ENCODE results near the gene PRKX. TPM values are rescaled to one million over a fixed set of nuclear protein-coding genes. Genes with fewer than 3 reads are reported as not detected.

The PRKX gene
- total and polyA plus RNA-seq, 9 donors = 3.3 to 23.1 (median 8.3) TPM

DNA sequence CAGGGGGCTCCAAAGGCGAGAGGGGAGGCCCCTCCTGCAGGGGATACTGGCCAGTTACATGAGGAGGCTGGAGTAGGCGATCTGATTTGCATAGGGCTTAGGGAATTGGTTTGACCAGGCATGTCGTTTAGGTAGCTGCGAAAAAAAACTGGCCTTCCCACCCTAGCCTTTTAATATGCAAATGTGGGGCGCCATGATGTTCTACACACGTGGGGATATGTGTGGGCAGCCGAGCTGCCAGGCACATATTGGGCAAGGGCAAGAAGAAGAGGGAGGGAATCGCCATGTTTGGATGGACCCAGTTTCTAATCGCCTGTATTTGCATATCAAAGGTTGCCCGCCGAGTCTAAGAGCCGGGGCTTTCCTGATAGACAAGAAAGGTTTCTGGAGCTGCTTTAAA, 121.3 kb downstream of the PRKX start:
- intact Hi-C loops (cut with DNase I) = no loop called here
- TF ChIP-seq POLR2A (IDR thresholded peaks at IDR 0.05) = no peak
- no peaks in the 10 kb centered on the region for H3K36me3 ChIP-seq
- no peak overlapping the region for H3K27ac ChIP-seq
- H3K4me1 ChIP-seq (ENCODE audit: insufficient read depth) = no peaks in the 10 kb centered on the region
- H3K4me3 ChIP-seq = no peak overlapping the region
- no peaks in the 10 kb centered on the region for H3K27me3 ChIP-seq
- no peak for DNase-seq
- H3K9me3 ChIP-seq = no peaks in the 10 kb centered on the region
- WGBS, 3 donors = 27 to 30% (median 29%) methylated on average over 12 of the region's 12 CpGs

DNA sequence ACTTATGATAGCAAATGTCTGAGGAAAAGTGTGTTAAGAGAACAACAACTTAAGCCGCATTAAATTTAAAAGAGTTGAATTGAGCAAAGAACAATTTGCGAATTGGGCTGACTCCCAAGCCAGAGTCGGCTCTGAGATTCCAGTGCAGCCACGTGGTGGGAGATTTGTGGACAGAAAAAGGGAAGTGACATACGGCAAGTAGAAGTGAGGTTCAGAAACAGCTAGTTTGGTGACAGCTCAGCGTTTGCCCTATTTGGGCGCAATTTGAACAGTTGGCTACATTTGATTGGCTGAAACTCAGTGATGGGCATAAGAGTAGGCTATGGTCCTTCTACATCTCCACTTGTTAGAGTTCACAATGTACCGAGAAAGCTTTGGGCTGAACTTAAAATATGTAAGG, 124.0 kb downstream of the PRKX start:
- no peaks in the 10 kb centered on the region for H3K36me3 ChIP-seq
- H3K4me3 ChIP-seq = no peak overlapping the region
- H3K4me1 ChIP-seq (ENCODE audit: insufficient read depth) = no peaks in the 10 kb centered on the region
- no peaks in the 10 kb centered on the region for H3K9me3 ChIP-seq
- no peak for TF ChIP-seq POLR2A (IDR thresholded peaks at IDR 0.05)
- TF ChIP-seq CTCF (IDR thresholded peaks at IDR 0.05) = no peak
- TF ChIP-seq EP300 (IDR thresholded peaks at IDR 0.05) = no peak
- H3K27ac ChIP-seq = no peak overlapping the region
- no peaks in the 10 kb centered on the region for H3K27me3 ChIP-seq
- intact Hi-C loops (cut with DNase I) = no loop called here
- DNase-seq = no peak
- 79 to 80% (median 80%) methylated on average over 8 of the region's 8 CpGs for WGBS, 3 donors

- Histone ChIP-seq H3K4me1 (ENCODE audit: insufficient read depth) (no peaks in the 10 kb centered on the region), H3K9me3 (no peaks in the 10 kb centered on the region), H3K4me3 (no peak overlapping the region), H3K36me3 (no peaks in the 10 kb centered on the region), H3K27me3 (no peaks in the 10 kb centered on the region), H3K27ac (no peak overlapping the region)
- TF ChIP-seq EP300 (IDR thresholded peaks at IDR 0.05) (no peak), CTCF (IDR thresholded peaks at IDR 0.05) (no peak), POLR2A (IDR thresholded peaks at IDR 0.05) (no peak)
- DNase-seq = no peak
- intact Hi-C loops (cut with DNase I) = no loop called here
- WGBS, 3 donors = 58 to 70% (median 66%) methylated on average over 3 of the region's 3 CpGs
These were observed 127.7 kb downstream of the PRKX start for GRCh38 chrX:3585719-3586118.

DNA sequence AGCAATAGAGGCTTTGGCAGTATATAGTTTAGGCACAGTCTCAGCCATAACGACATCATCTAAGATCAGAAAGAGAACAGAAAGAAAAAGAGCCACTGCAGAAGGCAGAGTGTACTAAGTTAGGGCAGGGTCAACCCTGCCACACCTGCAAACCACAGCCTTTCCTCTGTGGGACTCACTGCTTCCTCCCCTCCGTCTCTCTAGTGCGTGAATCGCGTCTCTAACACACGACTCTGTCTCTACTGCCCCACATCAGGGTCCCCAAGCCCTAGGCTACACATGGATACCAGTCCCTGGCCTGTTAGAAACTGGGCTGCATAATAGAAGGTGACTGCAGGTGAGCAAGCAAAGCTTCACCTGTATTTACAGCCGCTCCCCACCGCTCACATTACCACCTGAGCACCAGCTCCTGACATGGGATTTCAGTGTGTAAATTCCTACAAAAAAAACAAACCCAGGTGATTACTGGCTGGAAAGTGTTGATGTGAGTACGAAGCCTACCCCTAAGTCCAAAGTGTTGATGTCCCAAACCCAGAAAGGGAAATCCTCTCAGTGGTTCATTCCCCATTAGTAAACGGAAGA, 128.9 kb downstream of the PRKX start:
- Histone ChIP-seq H3K4me1 (ENCODE audit: insufficient read depth) (no peaks in the 10 kb centered on the region), H3K36me3 (no peaks in the 10 kb centered on the region), H3K27ac (no peak overlapping the region), H3K9me3 (no peaks in the 10 kb centered on the region), H3K27me3 (no peaks in the 10 kb centered on the region), H3K4me3 (no peak overlapping the region)
- DNase-seq = no peak
- TF ChIP-seq EP300 (IDR thresholded peaks at IDR 0.05) (no peak), CTCF (IDR thresholded peaks at IDR 0.05) (no peak), POLR2A (IDR thresholded peaks at IDR 0.05) (no peak)
- intact Hi-C loops (cut with DNase I) = no loop called here
- 79 to 87% (median 79%) methylated on average over 10 of the region's 10 CpGs for WGBS, 3 donors

- Histone ChIP-seq H3K36me3 (no peaks in the 10 kb centered on the region), H3K9me3 (no peaks in the 10 kb centered on the region), H3K27ac (no peak overlapping the region), H3K4me3 (no peak overlapping the region), H3K27me3 (no peaks in the 10 kb centered on the region), H3K4me1 (ENCODE audit: insufficient read depth) (no peaks in the 10 kb centered on the region)
- no peak for DNase-seq
- TF ChIP-seq CTCF (IDR thresholded peaks at IDR 0.05) (no peak), EP300 (IDR thresholded peaks at IDR 0.05) (no peak), POLR2A (IDR thresholded peaks at IDR 0.05) (no peak)
- intact Hi-C loops (cut with DNase I) = no loop called here
These were observed 131.0 kb downstream of the PRKX start for GRCh38 chrX:3582451-3582850.

Measured in ovary (tissue), 9 donors.